ENCODE measurements around the gene KCNF1. TPM values are rescaled to one million over a fixed set of nuclear protein-coding genes. Genes with fewer than 3 reads are reported as not detected.

The KCNF1 gene
- total RNA-seq, 1 experiment from 2014 or later: 1.3 TPM

- Histone ChIP-seq H2AFZ (ENCODE audit: low read length) (no peak overlapping the region), H3F3A (ENCODE audit: low read length, unreplicated experiment) (no peaks in the 10 kb centered on the region), H3K9me3 (ENCODE audit: low read length) (no peaks in the 10 kb centered on the region), H3K4me3 (ENCODE audit: low read length) (no peak overlapping the region), H3K36me3 (ENCODE audit: low read depth, low read length) (no peaks in the 10 kb centered on the region), H3K9me2 (replicated peaks; ENCODE audit: low read length) (no peaks in the 10 kb centered on the region), H3K27me3 (ENCODE audit: low read length) (no peaks in the 10 kb centered on the region), H3K4me2 (ENCODE audit: low read length) (no peak overlapping the region), H3K9ac (ENCODE audit: low read length) (no peak overlapping the region), H3K27ac (ENCODE audit: low read length) (no peak overlapping the region), H4K20me1 (ENCODE audit: low read length) (no peaks in the 10 kb centered on the region), H3K4me1 (ENCODE audit: insufficient read depth, low read length) (no peaks in the 10 kb centered on the region), H3K79me2 (ENCODE audit: low read length) (no peaks in the 10 kb centered on the region)
- TF ChIP-seq CTCF (conservative IDR thresholded peaks at IDR 0.05; ENCODE audit: low read depth, low read length): no peak
- TF ChIP-seq EZH2phosphoT487 (IDR thresholded peaks at IDR 0.05; ENCODE audit: borderline replicate concordance, low read length): no peak
- TF ChIP-seq EZH2 (IDR thresholded peaks at IDR 0.05; ENCODE audit: low read length, unreplicated experiment): no peak
- ChIA-PET POLR2A (ENCODE audit: unreplicated experiment) (no interaction called here), CTCF (interaction anchor here (1.1 kb wide), 1 partner anchor 10 kb away, joined by 5 read pairs; no protein-coding TSS in a partner anchor)
- BruUV-seq (replicated peaks): no TSS peak
- ATAC-seq: no peak
- intact Hi-C loops (cut with micrococcal nuclease): loop anchor here (2.0 kb wide), 1 partner anchor 214 kb away; no protein-coding TSS in a partner anchor
- no peak for DNase-seq
Observed at GRCh38 chr2:10910625-10911024, 1.1 kb upstream of the KCNF1 start.

- Histone ChIP-seq H2AFZ (ENCODE audit: low read length) (no peak overlapping the region), H3K4me2 (ENCODE audit: low read length) (peak overlapping the region; percentile 68), H3F3A (ENCODE audit: low read length, unreplicated experiment) (no peaks in the 10 kb centered on the region), H3K9ac (ENCODE audit: low read length) (no peak overlapping the region), H3K36me3 (ENCODE audit: low read depth, low read length) (no peaks in the 10 kb centered on the region), H3K4me3 (ENCODE audit: low read length) (no peak overlapping the region), H3K9me2 (replicated peaks; ENCODE audit: low read length) (no peaks in the 10 kb centered on the region), H3K27ac (ENCODE audit: low read length) (no peak overlapping the region), H3K4me1 (ENCODE audit: insufficient read depth, low read length) (no peaks in the 10 kb centered on the region), H4K20me1 (ENCODE audit: low read length) (no peaks in the 10 kb centered on the region), H3K9me3 (ENCODE audit: low read length) (no peaks in the 10 kb centered on the region), H3K27me3 (ENCODE audit: low read length) (no peaks in the 10 kb centered on the region), H3K79me2 (ENCODE audit: low read length) (no peaks in the 10 kb centered on the region)
- BruUV-seq (replicated peaks): no TSS peak
- TF ChIP-seq EZH2phosphoT487 (IDR thresholded peaks at IDR 0.05; ENCODE audit: borderline replicate concordance, low read length) (no peak), EZH2 (IDR thresholded peaks at IDR 0.05; ENCODE audit: low read length, unreplicated experiment) (no peak), CTCF (conservative IDR thresholded peaks at IDR 0.05; ENCODE audit: low read depth, low read length) (no peak)
- ATAC-seq: no peak; the same call in 1 of the 2 replicates
- CTCF ChIA-PET: interaction anchor here (0.7 kb wide), 1 partner anchor 11 kb away, joined by 6 read pairs; no protein-coding TSS in a partner anchor
- POLR2A ChIA-PET (ENCODE audit: unreplicated experiment): no interaction called here
- intact Hi-C loops (cut with micrococcal nuclease): no loop called here
- no peak for DNase-seq
Observed at GRCh38 chr2:10912076-10912731, 470 bp downstream of the KCNF1 start.

- BruUV-seq (replicated peaks): no TSS peak
- no peak for TF ChIP-seq CTCF (conservative IDR thresholded peaks at IDR 0.05; ENCODE audit: low read depth, low read length)
- TF ChIP-seq EZH2 (IDR thresholded peaks at IDR 0.05; ENCODE audit: low read length, unreplicated experiment): no peak
- no peak for TF ChIP-seq EZH2phosphoT487 (IDR thresholded peaks at IDR 0.05; ENCODE audit: borderline replicate concordance, low read length)
- no peaks in the 10 kb centered on the region for H3K36me3 ChIP-seq (ENCODE audit: low read depth, low read length)
- no peaks in the 10 kb centered on the region for H3K4me1 ChIP-seq (ENCODE audit: insufficient read depth, low read length)
- H3K9me2 ChIP-seq (replicated peaks; ENCODE audit: low read length): no peaks in the 10 kb centered on the region
- no peak overlapping the region for H3K9ac ChIP-seq (ENCODE audit: low read length)
- no peak overlapping the region for H3K27ac ChIP-seq (ENCODE audit: low read length)
- no peak overlapping the region for H2AFZ ChIP-seq (ENCODE audit: low read length)
- no peak overlapping the region for H3K4me3 ChIP-seq (ENCODE audit: low read length)
- intact Hi-C loops (cut with micrococcal nuclease): no loop called here
- ATAC-seq (no peak), DNase-seq (no peak)
- no peaks in the 10 kb centered on the region for H3F3A ChIP-seq (ENCODE audit: low read length, unreplicated experiment)
- no peaks in the 10 kb centered on the region for H3K9me3 ChIP-seq (ENCODE audit: low read length)
- no peaks in the 10 kb centered on the region for H4K20me1 ChIP-seq (ENCODE audit: low read length)
- CTCF ChIA-PET: no interaction called here
- H3K79me2 ChIP-seq (ENCODE audit: low read length): no peaks in the 10 kb centered on the region
- POLR2A ChIA-PET (ENCODE audit: unreplicated experiment): no interaction called here
- no peak overlapping the region for H3K4me2 ChIP-seq (ENCODE audit: low read length)
- no peaks in the 10 kb centered on the region for H3K27me3 ChIP-seq (ENCODE audit: low read length)
Observed at GRCh38 chr2:10912796-10913455, 1.2 kb downstream of the KCNF1 start.
